ENCODE results near the gene ZNF414. TPM values are rescaled to one million over a fixed set of nuclear protein-coding genes. Genes with fewer than 3 reads are reported as not detected.
A peak's percentile ranks its signal among the peaks of the same experiment; 100 is the strongest.

Gene ZNF414
- total RNA-seq, 6 experiments from 2014 or later, result 9.5 to 17.4 (median 11.9) TPM

DNA sequence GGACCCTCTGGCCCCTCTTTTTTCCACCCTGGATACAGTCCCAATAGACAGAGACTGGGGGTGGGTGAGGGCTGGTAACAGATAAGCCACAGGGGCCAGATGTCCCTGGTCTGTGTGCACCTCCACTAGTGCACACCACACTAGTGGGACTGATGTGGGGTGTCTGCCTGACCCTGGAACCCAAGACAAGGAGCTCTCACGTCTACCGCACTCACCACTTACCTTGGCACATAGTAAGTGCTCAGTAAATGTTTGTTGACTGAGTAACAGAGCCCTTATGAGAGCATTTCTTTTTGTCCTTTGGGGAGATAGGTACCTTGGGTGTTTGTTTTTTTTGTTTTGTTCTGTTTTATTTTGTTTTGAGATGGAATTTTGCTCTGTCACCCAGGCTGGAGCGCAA, 23.1 kb upstream of the ZNF414 start:
- Histone ChIP-seq H3K9me3 (no peaks in the 10 kb centered on the region), H3K36me3 (no peaks in the 10 kb centered on the region), H3K27me3 (no peaks in the 10 kb centered on the region), H3K27ac (no peak overlapping the region), H3K4me1 (no peaks in the 10 kb centered on the region), H3K4me3 (no peak overlapping the region)
- TF ChIP-seq, protein P1, sequence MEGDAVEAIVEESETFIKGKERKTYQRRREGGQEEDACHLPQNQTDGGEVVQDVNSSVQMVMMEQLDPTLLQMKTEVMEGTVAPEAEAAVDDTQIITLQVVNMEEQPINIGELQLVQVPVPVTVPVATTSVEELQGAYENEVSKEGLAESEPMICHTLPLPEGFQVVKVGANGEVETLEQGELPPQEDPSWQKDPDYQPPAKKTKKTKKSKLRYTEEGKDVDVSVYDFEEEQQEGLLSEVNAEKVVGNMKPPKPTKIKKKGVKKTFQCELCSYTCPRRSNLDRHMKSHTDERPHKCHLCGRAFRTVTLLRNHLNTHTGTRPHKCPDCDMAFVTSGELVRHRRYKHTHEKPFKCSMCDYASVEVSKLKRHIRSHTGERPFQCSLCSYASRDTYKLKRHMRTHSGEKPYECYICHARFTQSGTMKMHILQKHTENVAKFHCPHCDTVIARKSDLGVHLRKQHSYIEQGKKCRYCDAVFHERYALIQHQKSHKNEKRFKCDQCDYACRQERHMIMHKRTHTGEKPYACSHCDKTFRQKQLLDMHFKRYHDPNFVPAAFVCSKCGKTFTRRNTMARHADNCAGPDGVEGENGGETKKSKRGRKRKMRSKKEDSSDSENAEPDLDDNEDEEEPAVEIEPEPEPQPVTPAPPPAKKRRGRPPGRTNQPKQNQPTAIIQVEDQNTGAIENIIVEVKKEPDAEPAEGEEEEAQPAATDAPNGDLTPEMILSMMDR (IDR thresholded peaks at IDR 0.05), result no peak
- TF ChIP-seq POLR2A (IDR thresholded peaks at IDR 0.05), result no peak
- peak in 1 of 4 donors; percentile 16 for ATAC-seq
- 79% methylated on average over 3 of the region's 3 CpGs for WGBS (ENCODE audit: insufficient coverage, low coverage, low lambda C conversion rate, missing lambda C conversion rate)
- intact Hi-C loops (cut with DNase I), result no loop called here
- no peak for DNase-seq

DNA sequence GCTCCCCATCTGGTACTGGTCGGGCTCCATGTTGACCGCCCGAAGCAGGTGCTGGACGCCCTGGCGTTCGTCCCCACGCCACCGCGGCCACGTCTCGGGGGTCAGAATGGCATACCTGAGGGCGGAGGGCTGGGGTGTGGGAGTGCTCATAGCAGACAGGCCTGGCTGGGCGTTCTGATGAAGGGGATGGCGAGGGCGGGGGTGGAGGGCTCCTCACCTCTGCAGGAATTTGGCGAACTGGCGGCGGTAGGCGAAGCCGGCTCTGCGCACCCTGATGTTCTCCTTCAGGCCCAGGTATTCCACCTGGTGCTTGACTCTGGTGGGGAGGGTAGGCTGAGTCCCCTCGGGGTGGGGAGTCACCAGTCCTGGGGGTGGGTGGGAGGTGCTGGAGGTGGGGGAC, 22.3 kb upstream of the ZNF414 start:
- H3K9me3 ChIP-seq, result no peaks in the 10 kb centered on the region
- TF ChIP-seq, protein P1 (IDR thresholded peaks at IDR 0.05), result no peak
- no peak for TF ChIP-seq POLR2A (IDR thresholded peaks at IDR 0.05)
- no peak overlapping the region for H3K4me3 ChIP-seq
- DNase-seq, result no peak
- no peak overlapping the region for H3K27ac ChIP-seq
- H3K4me1 ChIP-seq, result no peaks in the 10 kb centered on the region
- no peaks in the 10 kb centered on the region for H3K36me3 ChIP-seq
- H3K27me3 ChIP-seq, result no peaks in the 10 kb centered on the region
- ATAC-seq, result peak in 1 of 4 donors; percentile 11
- intact Hi-C loops (cut with DNase I), result no loop called here
- WGBS (ENCODE audit: insufficient coverage, low coverage, low lambda C conversion rate, missing lambda C conversion rate), result 83% methylated on average over 15 of the region's 22 CpGs

DNA sequence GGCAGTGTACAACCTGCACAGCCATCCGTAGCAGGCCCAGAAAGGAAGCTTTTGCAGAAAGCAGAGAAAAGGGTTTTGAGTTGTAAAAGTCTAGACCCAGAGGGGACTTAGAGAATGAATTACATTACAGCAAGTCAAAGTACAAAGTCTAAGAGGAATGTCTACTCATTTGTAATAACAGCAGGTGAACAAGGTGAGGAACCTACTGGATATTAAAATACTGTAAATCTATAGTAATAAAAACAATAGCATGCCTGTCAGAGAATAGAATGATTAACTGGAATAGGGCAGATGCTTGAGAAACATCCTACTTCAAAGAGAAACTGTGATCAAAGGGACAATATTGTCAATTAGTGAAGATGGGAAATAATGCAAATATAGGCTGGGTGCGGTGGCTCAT, 18.3 kb upstream of the ZNF414 start:
- no peaks in the 10 kb centered on the region for H3K36me3 ChIP-seq
- H3K4me1 ChIP-seq, result no peaks in the 10 kb centered on the region
- 54% methylated on average over 2 of the region's 2 CpGs for whole genome bisulfite sequencing (ENCODE audit: insufficient coverage, low coverage, low lambda C conversion rate, missing lambda C conversion rate)
- TF ChIP-seq POLR2A (IDR thresholded peaks at IDR 0.05), result no peak
- TF ChIP-seq, protein P1 (IDR thresholded peaks at IDR 0.05), result no peak
- no peak overlapping the region for H3K4me3 ChIP-seq
- ATAC-seq (no peak), DNase-seq (no peak)
- no peak overlapping the region for H3K27ac ChIP-seq
- intact Hi-C loops (cut with DNase I), result no loop called here
- H3K27me3 ChIP-seq, result no peaks in the 10 kb centered on the region
- H3K9me3 ChIP-seq, result no peaks in the 10 kb centered on the region

DNA sequence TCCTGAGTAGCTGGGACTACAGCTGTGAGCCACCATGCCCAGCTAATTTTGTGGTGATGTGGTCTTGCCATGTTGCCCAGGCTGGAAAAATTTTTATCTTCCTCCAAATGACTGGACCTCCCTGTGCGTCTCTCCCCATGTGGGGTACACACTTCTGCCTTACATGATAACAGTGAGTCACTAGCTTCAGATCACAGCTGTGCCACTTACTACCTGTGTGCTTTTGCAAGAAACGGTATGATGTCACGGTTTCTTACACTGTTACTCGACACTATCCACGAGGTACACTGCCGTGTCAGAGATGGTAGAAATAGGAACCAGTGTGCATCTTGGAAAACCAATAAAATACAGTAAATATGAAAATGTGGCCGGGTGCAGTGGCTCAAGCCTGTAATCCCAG, 17.5 kb upstream of the ZNF414 start:
- Histone ChIP-seq H3K27ac (no peak overlapping the region), H3K9me3 (no peaks in the 10 kb centered on the region), H3K4me3 (no peak overlapping the region), H3K36me3 (no peaks in the 10 kb centered on the region), H3K4me1 (no peaks in the 10 kb centered on the region), H3K27me3 (no peaks in the 10 kb centered on the region)
- no peak for ATAC-seq
- 75% methylated on average over 7 of the region's 7 CpGs for WGBS (ENCODE audit: insufficient coverage, low coverage, low lambda C conversion rate, missing lambda C conversion rate)
- no peak for TF ChIP-seq POLR2A (IDR thresholded peaks at IDR 0.05)
- TF ChIP-seq, protein P1 (IDR thresholded peaks at IDR 0.05), result no peak
- no peak for DNase-seq
- intact Hi-C loops (cut with DNase I), result no loop called here
